ENCODE data around the gene SCARF1. TPM values are rescaled to one million over a fixed set of nuclear protein-coding genes. Genes with fewer than 3 reads are reported as not detected.

SCARF1 gene
- total RNA-seq, 1 experiment from 2014 or later: 4.9 TPM

DNA sequence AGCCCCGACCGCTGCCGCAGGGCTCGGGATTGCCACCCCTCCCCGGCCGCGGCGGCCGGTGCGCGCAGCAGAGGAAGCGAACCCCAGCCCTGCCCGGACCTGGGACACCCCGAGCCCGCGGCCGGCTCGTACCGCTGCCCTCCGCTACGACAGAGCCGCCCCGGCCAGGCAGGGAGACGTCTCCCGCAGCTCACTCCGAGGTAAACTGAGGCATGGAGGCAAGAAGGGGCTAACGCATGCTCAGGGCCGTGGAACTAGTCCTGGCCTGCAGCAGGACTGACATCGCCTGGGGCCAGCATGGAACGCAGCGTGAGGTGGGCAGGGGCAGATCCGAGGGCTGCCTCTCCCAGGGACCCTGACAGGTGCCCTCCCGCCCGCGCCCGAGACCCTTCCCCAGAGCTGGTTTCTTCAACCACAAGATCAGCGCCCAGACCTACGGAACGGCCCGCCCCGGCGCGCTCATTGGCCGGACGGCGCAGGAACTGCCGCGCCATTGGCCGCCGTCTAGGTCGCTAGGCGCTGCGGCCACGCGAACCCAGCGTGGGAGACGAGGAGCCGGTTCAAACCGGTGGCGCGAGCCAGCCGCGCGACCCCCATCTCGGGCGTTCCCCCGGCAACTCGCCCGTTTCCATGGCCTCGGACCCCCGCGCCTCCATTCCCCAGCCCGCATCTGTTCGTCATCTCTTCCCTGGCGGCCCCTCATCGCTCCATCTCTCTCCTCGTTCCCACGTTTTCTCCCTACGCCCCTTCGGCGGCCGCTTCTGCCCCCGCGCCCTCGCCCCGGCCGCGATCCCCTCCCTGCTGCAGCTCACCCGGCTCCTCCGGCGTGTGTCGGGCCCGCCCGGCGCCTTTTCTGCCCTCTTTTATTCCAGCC is 17.3 kb downstream of the SCARF1 start, which contains the start of gene SLC43A2:
TSS of gene SLC43A2 (minus strand) at position 853 of the 874 bp plus-strand sequence. CDS start 960 bp downstream, outside the sequence.
- H3K36me3 Mint-ChIP-seq: no peaks in the 10 kb centered on the region
- DNase-seq (ENCODE audit: low spot score) (peak; percentile 91), ATAC-seq (peak; percentile 82)
- H3K4me1 Mint-ChIP-seq: peaks cover 25% of the 10 kb centered on the region
- peaks cover 19% of the 10 kb centered on the region for H3K27me3 Mint-ChIP-seq (ENCODE audit: low read depth)
- no peaks in the 10 kb centered on the region for H3K9me3 Mint-ChIP-seq
- peak within 1 kb of the TSS; percentile 97 for H3K27ac Mint-ChIP-seq
- ChIA-PET CTCF (interaction anchor here (0.5 to 8.7 kb wide), 13 partner anchors 7 to 399 kb away, joined by 3 to 240 read pairs (median 11); partner anchors contain the start of genes INPP5K, MYO1C, RILP and SCARF1), POLR2A (interaction anchor here (0.6 to 3.1 kb wide), 5 partner anchors 20 to 136 kb away, joined by 3 to 12 read pairs (median 3); partner anchors contain the start of gene RILP)
- H3K4me3 Mint-ChIP-seq: peak within 1 kb of the TSS; percentile 87
- TF ChIP-seq, protein P1, sequence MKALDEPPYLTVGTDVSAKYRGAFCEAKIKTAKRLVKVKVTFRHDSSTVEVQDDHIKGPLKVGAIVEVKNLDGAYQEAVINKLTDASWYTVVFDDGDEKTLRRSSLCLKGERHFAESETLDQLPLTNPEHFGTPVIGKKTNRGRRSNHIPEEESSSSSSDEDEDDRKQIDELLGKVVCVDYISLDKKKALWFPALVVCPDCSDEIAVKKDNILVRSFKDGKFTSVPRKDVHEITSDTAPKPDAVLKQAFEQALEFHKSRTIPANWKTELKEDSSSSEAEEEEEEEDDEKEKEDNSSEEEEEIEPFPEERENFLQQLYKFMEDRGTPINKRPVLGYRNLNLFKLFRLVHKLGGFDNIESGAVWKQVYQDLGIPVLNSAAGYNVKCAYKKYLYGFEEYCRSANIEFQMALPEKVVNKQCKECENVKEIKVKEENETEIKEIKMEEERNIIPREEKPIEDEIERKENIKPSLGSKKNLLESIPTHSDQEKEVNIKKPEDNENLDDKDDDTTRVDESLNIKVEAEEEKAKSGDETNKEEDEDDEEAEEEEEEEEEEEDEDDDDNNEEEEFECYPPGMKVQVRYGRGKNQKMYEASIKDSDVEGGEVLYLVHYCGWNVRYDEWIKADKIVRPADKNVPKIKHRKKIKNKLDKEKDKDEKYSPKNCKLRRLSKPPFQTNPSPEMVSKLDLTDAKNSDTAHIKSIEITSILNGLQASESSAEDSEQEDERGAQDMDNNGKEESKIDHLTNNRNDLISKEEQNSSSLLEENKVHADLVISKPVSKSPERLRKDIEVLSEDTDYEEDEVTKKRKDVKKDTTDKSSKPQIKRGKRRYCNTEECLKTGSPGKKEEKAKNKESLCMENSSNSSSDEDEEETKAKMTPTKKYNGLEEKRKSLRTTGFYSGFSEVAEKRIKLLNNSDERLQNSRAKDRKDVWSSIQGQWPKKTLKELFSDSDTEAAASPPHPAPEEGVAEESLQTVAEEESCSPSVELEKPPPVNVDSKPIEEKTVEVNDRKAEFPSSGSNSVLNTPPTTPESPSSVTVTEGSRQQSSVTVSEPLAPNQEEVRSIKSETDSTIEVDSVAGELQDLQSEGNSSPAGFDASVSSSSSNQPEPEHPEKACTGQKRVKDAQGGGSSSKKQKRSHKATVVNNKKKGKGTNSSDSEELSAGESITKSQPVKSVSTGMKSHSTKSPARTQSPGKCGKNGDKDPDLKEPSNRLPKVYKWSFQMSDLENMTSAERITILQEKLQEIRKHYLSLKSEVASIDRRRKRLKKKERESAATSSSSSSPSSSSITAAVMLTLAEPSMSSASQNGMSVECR (CRISPR knock-in tag; IDR thresholded peaks at IDR 0.05; ENCODE audit: borderline replicate concordance): peak; percentile 56; the same call in 1 of the 2 replicates
- TF ChIP-seq, protein P2, sequence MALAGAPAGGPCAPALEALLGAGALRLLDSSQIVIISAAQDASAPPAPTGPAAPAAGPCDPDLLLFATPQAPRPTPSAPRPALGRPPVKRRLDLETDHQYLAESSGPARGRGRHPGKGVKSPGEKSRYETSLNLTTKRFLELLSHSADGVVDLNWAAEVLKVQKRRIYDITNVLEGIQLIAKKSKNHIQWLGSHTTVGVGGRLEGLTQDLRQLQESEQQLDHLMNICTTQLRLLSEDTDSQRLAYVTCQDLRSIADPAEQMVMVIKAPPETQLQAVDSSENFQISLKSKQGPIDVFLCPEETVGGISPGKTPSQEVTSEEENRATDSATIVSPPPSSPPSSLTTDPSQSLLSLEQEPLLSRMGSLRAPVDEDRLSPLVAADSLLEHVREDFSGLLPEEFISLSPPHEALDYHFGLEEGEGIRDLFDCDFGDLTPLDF (CRISPR knock-in tag; IDR thresholded peaks at IDR 0.05): no peak
- TF ChIP-seq NR3C1 (CRISPR knock-in tag; conservative IDR thresholded peaks at IDR 0.05; ENCODE audit: low read depth): no peak
- no peak for TF ChIP-seq ZNF396 (CRISPR knock-in tag; IDR thresholded peaks at IDR 0.05; ENCODE audit: borderline replicate concordance)
- TF ChIP-seq FOXJ3 (CRISPR knock-in tag; IDR thresholded peaks at IDR 0.05; ENCODE audit: borderline replicate concordance): no peak
- 0 out of 2 replicates have a peak, but pooled peaks have one; percentile 34 for TF ChIP-seq ESRRA (CRISPR knock-in tag; IDR thresholded peaks at IDR 0.05; ENCODE audit: borderline replicate concordance)
- TF ChIP-seq ZNF416 (CRISPR knock-in tag; IDR thresholded peaks at IDR 0.05): no peak
- TF ChIP-seq E2F5 (CRISPR knock-in tag; IDR thresholded peaks at IDR 0.05): peak; percentile 20; the same call in 1 of the 2 replicates
- TF ChIP-seq KAT7 (CRISPR knock-in tag; IDR thresholded peaks at IDR 0.05; ENCODE audit: borderline replicate concordance): 0 out of 2 replicates have a peak, but pooled peaks have one; percentile 73
- TF ChIP-seq FOXP4 (CRISPR knock-in tag; IDR thresholded peaks at IDR 0.05): peak; percentile 44; the same call in 1 of the 2 replicates
- TF ChIP-seq JAZF1 (CRISPR knock-in tag; IDR thresholded peaks at IDR 0.05): no peak
- TF ChIP-seq HMGA2 (CRISPR knock-in tag; IDR thresholded peaks at IDR 0.05): no peak
- TF ChIP-seq, protein P3, sequence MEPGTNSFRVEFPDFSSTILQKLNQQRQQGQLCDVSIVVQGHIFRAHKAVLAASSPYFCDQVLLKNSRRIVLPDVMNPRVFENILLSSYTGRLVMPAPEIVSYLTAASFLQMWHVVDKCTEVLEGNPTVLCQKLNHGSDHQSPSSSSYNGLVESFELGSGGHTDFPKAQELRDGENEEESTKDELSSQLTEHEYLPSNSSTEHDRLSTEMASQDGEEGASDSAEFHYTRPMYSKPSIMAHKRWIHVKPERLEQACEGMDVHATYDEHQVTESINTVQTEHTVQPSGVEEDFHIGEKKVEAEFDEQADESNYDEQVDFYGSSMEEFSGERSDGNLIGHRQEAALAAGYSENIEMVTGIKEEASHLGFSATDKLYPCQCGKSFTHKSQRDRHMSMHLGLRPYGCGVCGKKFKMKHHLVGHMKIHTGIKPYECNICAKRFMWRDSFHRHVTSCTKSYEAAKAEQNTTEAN (CRISPR knock-in tag; IDR thresholded peaks at IDR 0.05): 0 out of 2 replicates have a peak, but pooled peaks have one; percentile 38
- TF ChIP-seq ATF1 (CRISPR knock-in tag; IDR thresholded peaks at IDR 0.05): no peak
- no peak for TF ChIP-seq CBFB (CRISPR knock-in tag; IDR thresholded peaks at IDR 0.05; ENCODE audit: low read depth)
- TF ChIP-seq ZBTB21 (CRISPR knock-in tag; IDR thresholded peaks at IDR 0.05; ENCODE audit: borderline replicate concordance): no peak
- TF ChIP-seq ELF4 (CRISPR knock-in tag; IDR thresholded peaks at IDR 0.05; ENCODE audit: low read depth): 0 out of 2 replicates have a peak, but pooled peaks have one; percentile 52
- peak; percentile 73 for TF ChIP-seq MYBL2 (CRISPR knock-in tag; IDR thresholded peaks at IDR 0.05)
- TF ChIP-seq, protein P4, sequence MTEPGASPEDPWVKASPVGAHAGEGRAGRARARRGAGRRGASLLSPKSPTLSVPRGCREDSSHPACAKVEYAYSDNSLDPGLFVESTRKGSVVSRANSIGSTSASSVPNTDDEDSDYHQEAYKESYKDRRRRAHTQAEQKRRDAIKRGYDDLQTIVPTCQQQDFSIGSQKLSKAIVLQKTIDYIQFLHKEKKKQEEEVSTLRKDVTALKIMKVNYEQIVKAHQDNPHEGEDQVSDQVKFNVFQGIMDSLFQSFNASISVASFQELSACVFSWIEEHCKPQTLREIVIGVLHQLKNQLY (CRISPR knock-in tag; IDR thresholded peaks at IDR 0.05): no peak
- no peak for TF ChIP-seq SMAD4 (CRISPR knock-in tag; IDR thresholded peaks at IDR 0.05)
- TF ChIP-seq NFYB (CRISPR knock-in tag; conservative IDR thresholded peaks at IDR 0.05; ENCODE audit: low read depth): peak; percentile 96
- no peak; the same call in 1 of the 2 replicates for TF ChIP-seq RELA (CRISPR knock-in tag; IDR thresholded peaks at IDR 0.05; ENCODE audit: borderline replicate concordance)
- TF ChIP-seq EMX1 (CRISPR knock-in tag; IDR thresholded peaks at IDR 0.05): 0 out of 2 replicates have a peak, but pooled peaks have one; percentile 34
- no peak for TF ChIP-seq MXD4 (CRISPR knock-in tag; IDR thresholded peaks at IDR 0.05; ENCODE audit: borderline replicate concordance)
